Choroid plexus epithelial cell (primary cell): ENCODE results near the gene FSCN2.

Source experiments
- DNase-seq: peaks from one replicate; pipeline ENCODE4 v3.0.0-alpha.2; 2010; ENCODE audit warnings: low read depth
- H3K4me3 ChIP-seq: 2 replicates; pipeline ENCODE4 v1.5.1; 2011; ENCODE audit warnings: low read depth, mild to moderate bottlenecking, control low read depth, low read length, moderate library complexity
- CTCF ChIP-seq: conservative IDR thresholded peaks from 2 replicates; pipeline ENCODE4 v1.5.1; 2011; ENCODE audit warnings: low read depth, mild to moderate bottlenecking, control low read depth, inconsistent platforms, low read length, moderate library complexity

Gene FSCN2

DNA sequence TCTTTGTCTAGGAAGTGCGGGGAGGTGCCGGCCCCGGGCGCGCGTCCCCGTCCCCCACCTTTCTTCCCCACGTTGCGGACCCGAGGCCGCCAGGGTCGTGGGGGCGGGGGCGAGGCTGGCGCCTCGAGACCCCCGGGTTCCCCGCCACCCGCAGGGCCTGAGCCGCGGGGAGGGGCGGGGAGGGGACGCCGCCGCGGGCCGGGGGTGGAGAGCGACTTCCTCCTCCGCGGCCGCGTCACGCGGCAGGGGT is 13.8 kb upstream of the FSCN2 start:
- no peak for TF ChIP-seq CTCF
- peak overlapping the region; percentile 76 for H3K4me3 ChIP-seq
- DNase-seq = no peak

DNA sequence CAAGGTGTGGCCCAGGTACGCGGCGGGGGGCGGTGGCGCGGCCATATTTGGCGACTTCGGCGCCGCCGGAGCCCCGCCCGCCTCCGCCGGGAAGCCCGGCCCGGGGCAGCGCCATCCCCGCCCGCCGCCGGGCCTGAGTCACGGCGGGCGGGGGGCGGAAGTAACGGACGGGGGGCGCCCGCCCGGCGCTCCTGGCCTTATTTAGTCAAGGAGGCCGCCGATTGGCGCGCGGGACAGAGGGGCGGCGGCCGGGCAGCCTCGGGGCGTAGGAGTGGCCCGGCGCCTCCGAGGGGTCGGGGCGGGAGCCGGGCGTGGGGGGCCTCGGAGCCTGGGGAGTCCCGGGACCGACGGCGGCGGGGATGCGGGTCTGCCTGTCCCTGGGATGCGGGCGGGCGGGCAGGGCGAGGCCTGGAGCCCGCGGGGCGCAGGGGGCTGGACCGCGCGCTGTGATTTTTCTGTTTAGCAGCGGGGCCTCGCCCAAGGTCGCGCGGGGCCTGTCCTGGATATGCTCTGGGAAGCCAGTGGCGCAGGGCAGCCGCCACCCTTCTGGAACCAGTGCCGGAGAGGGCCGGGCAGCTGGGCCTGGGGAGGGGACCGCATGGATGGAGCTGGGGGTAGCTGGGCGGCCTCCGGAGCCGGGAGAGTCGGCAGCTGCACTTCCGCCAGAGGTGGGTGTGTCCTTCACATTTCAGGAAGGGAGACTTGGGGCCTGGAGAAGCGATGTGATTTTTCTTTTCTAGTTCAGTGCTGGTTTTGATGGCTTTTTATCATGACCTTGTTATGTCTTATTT is 13.2 kb upstream of the FSCN2 start:
- DNase-seq = peak; percentile 85
- H3K4me3 ChIP-seq = peak overlapping the region; percentile 76
- TF ChIP-seq CTCF = no peak

GRCh38 chr17:81515530-81516041 is 12.6 kb upstream of the FSCN2 start:
- no peak for TF ChIP-seq CTCF
- H3K4me3 ChIP-seq = peak overlapping the region; percentile 76
- DNase-seq = no peak

GRCh38 chr17:81516439-81516838 is 11.7 kb upstream of the FSCN2 start:
- H3K4me3 ChIP-seq = peak overlapping the region; percentile 76
- no peak for TF ChIP-seq CTCF
- no peak for DNase-seq

GRCh38 chr17:81517009-81517338 is 11.2 kb upstream of the FSCN2 start:
- no peak for DNase-seq
- TF ChIP-seq CTCF = no peak
- H3K4me3 ChIP-seq = no peak overlapping the region

- no peak for TF ChIP-seq CTCF
- DNase-seq = no peak
- H3K4me3 ChIP-seq = no peak overlapping the region
Observed at GRCh38 chr17:81517339-81518112, 10.7 kb upstream of the FSCN2 start.
